IMR-90 (cell line): ENCODE data around the gene RADIL. TPM values are rescaled to one million over a fixed set of nuclear protein-coding genes. Genes with fewer than 3 reads are reported as not detected.

Source experiments
- ATAC-seq: fragments of 200-7000 bp; cut with Tn5 transposase; 2 replicates; pipeline ENCODE4 v1.9.1; 2020; ENCODE audit warnings: low read depth, mild to moderate bottlenecking, moderate library complexity
- BruUV-seq: library from RNA; stranded (reverse); fragments of 400-500 nt; replicated peaks from 2 replicates; lab custom pipeline; 2021; lab: Mats Ljungman, UMichigan
- CTCF ChIA-PET: fragments of 300-600 bp; formaldehyde crosslinking; extraction: SDS; loops from one replicate; lab custom pipeline; 2021; ENCODE audit warnings: antibody characterized with exemption; lab: Yijun Ruan, JAX
- POLR2A ChIA-PET: fragments of 300-600 bp; sonication (Branson Sonifier 250); formaldehyde crosslinking; loops from one replicate; lab custom pipeline; 2022; ENCODE audit warnings: antibody characterized with exemption; ENCODE audit not compliant: unreplicated experiment; lab: Charles Lee
- DNase-seq: peaks from one replicate; pipeline ENCODE4 v3.0.0; 2013
- H2AFZ ChIP-seq: replicated peaks from 2 replicates; pipeline ENCODE3; 2013; ENCODE audit warnings: low read length, mild to moderate bottlenecking; ENCODE audit not compliant: poor library complexity
- H2AK5ac ChIP-seq: 2 replicates; pipeline ENCODE4 v1.6.1; 2013; ENCODE audit warnings: low read depth, low read length, inconsistent platforms
- H2AK9ac ChIP-seq: replicated peaks from 2 replicates; pipeline ENCODE3; 2013; ENCODE audit warnings: mild to moderate bottlenecking, low read depth, low read length, moderate library complexity; ENCODE audit not compliant: poor library complexity
- H2BK120ac ChIP-seq: 2 replicates; pipeline ENCODE4 v1.6.1; 2013; ENCODE audit warnings: low read depth, low read length, inconsistent platforms
- H2BK15ac ChIP-seq: 3 replicates; pipeline ENCODE4 v1.6.1; 2013; ENCODE audit warnings: low read depth, low read length, inconsistent platforms
- H2BK20ac ChIP-seq: 2 replicates; pipeline ENCODE4 v1.6.1; 2013; ENCODE audit warnings: low read depth, mild to moderate bottlenecking, inconsistent platforms, low read length, moderate library complexity
- H2BK5ac ChIP-seq: 2 replicates; pipeline ENCODE4 v1.6.1; 2013; ENCODE audit warnings: mild to moderate bottlenecking, low read depth, low read length, inconsistent platforms; ENCODE audit not compliant: poor library complexity, severe bottlenecking
- H3K14ac ChIP-seq: replicated peaks from 2 replicates; pipeline ENCODE4 v1.6.1; 2013; ENCODE audit warnings: low read depth, low read length, inconsistent platforms
- H3K18ac ChIP-seq: 2 replicates; pipeline ENCODE4 v1.6.1; 2013; ENCODE audit warnings: low read depth, low read length, control low read depth
- H3K23ac ChIP-seq: 2 replicates; pipeline ENCODE4 v1.6.1; 2013; ENCODE audit warnings: low read depth, low read length, inconsistent platforms
- H3K27ac ChIP-seq: 2 replicates; pipeline ENCODE4 v1.5.1; 2013; ENCODE audit warnings: mild to moderate bottlenecking, control low read depth, low read length; ENCODE audit not compliant: insufficient read depth
- H3K27me3 ChIP-seq: 2 replicates; pipeline ENCODE4 v1.6.1; 2013; ENCODE audit warnings: low read length; ENCODE audit not compliant: control insufficient read depth, insufficient read depth
- H3K36me3 ChIP-seq: 2 replicates; pipeline ENCODE4 v1.6.1; 2013; ENCODE audit warnings: low read length, mixed read lengths; ENCODE audit not compliant: control insufficient read depth, insufficient read depth
- H3K4ac ChIP-seq: 2 replicates; pipeline ENCODE4 v1.6.1; 2013; ENCODE audit warnings: low read depth, low read length, inconsistent platforms
- H3K4me1 ChIP-seq: 2 replicates; pipeline ENCODE4 v1.6.1; 2013; ENCODE audit warnings: low read length, mixed read lengths; ENCODE audit not compliant: control insufficient read depth, insufficient read depth
- H3K4me2 ChIP-seq: 2 replicates; pipeline ENCODE4 v1.6.1; 2013; ENCODE audit warnings: low read depth, mild to moderate bottlenecking, control low read depth, low read length, moderate library complexity
- H3K4me3 ChIP-seq: 2 replicates; pipeline ENCODE4 v1.5.1; 2013; ENCODE audit warnings: low read depth, mild to moderate bottlenecking, control low read depth, low read length, moderate library complexity; ENCODE audit not compliant: insufficient read depth
- H3K56ac ChIP-seq: 2 replicates; pipeline ENCODE4 v1.6.1; 2013; ENCODE audit warnings: low read length, inconsistent platforms; ENCODE audit not compliant: insufficient read depth; ENCODE audit errors: extremely low read depth
- H3K79me1 ChIP-seq, 2 experiments: 2 replicates each; pipeline ENCODE4 v1.6.1; 2013; ENCODE audit warnings: low read length in 2 of 2, inconsistent platforms in 1 of 2, low read depth in 1 of 2
- H3K9ac ChIP-seq: 2 replicates; pipeline ENCODE4 v1.6.1; 2013; ENCODE audit warnings: low read depth, low read length, control low read depth
- H3K9me1 ChIP-seq: 2 replicates; pipeline ENCODE4 v1.6.1; 2013; ENCODE audit warnings: low read length, inconsistent platforms; ENCODE audit not compliant: insufficient read depth
- H3K9me3 ChIP-seq: 2 replicates; pipeline ENCODE4 v1.6.1; 2013; ENCODE audit warnings: low read length; ENCODE audit not compliant: control insufficient read depth, insufficient read depth
- H4K20me1 ChIP-seq: 2 replicates; pipeline ENCODE4 v1.6.1; 2013; ENCODE audit warnings: low read length, inconsistent platforms; ENCODE audit not compliant: insufficient read depth
- H4K5ac ChIP-seq: 2 replicates; pipeline ENCODE4 v1.6.1; 2013; ENCODE audit warnings: mild to moderate bottlenecking, low read depth, low read length, control low read depth
- H4K8ac ChIP-seq, 2 experiments: 2 replicates each; pipeline ENCODE4 v1.6.1; 2013; ENCODE audit warnings: low read depth in 2 of 2, low read length in 2 of 2, control low read depth in 1 of 2, inconsistent platforms in 1 of 2
- H4K91ac ChIP-seq: 2 replicates; pipeline ENCODE4 v1.6.1; 2013; ENCODE audit warnings: low read depth, low read length, inconsistent platforms; ENCODE audit not compliant: insufficient read depth
- BHLHE40 ChIP-seq: fragments of 150-350 bp; IDR thresholded peaks from 2 replicates; pipeline ENCODE4 v1.6.1; 2016; ENCODE audit warnings: mild to moderate bottlenecking, low read depth, low read length
- CEBPB ChIP-seq: IDR thresholded peaks from 2 replicates; pipeline ENCODE4 v1.6.1; 2012; ENCODE audit warnings: low read depth, low read length, improper control_type of control experiment
- CHD1 ChIP-seq: IDR thresholded peaks from 2 replicates; pipeline ENCODE4 v1.6.1; 2012; ENCODE audit warnings: low read depth, low read length, improper control_type of control experiment
- FOS ChIP-seq: fragments of 150-350 bp; IDR thresholded peaks from 2 replicates; pipeline ENCODE4 v1.6.1; 2016; ENCODE audit warnings: low read depth, low read length
- MAFK ChIP-seq: IDR thresholded peaks from 2 replicates; pipeline ENCODE4 v1.6.1; 2012; ENCODE audit warnings: low read depth, low read length, improper control_type of control experiment
- MXI1 ChIP-seq: IDR thresholded peaks from 2 replicates; pipeline ENCODE4 v1.6.1; 2012; ENCODE audit warnings: low read depth, mild to moderate bottlenecking, low read length, moderate library complexity, borderline replicate concordance
- NFE2L2 ChIP-seq: fragments of 150-350 bp; IDR thresholded peaks from 2 replicates; pipeline ENCODE4 v1.6.1; 2016; ENCODE audit warnings: low read depth, mild to moderate bottlenecking, low read length
- POLR2A ChIP-seq: IDR thresholded peaks from 2 replicates; pipeline ENCODE4 v1.6.1; 2012; ENCODE audit warnings: mild to moderate bottlenecking, low read depth, low read length
- RAD21 ChIP-seq: IDR thresholded peaks from 2 replicates; pipeline ENCODE4 v1.6.1; 2012; ENCODE audit warnings: low read length, improper control_type of control experiment
- RCOR1 ChIP-seq: IDR thresholded peaks from 2 replicates; pipeline ENCODE4 v1.6.1; 2012; ENCODE audit warnings: mild to moderate bottlenecking, low read length, improper control_type of control experiment; ENCODE audit not compliant: insufficient replicate concordance
- SMC3 ChIP-seq: fragments of 150-350 bp; IDR thresholded peaks from 2 replicates; pipeline ENCODE4 v1.6.1; 2016; ENCODE audit warnings: low read depth, mild to moderate bottlenecking, antibody characterized with exemption, low read length, moderate library complexity
- USF2 ChIP-seq: fragments of 150-350 bp; IDR thresholded peaks from 2 replicates; pipeline ENCODE4 v1.6.1; 2017; ENCODE audit warnings: mild to moderate bottlenecking, antibody characterized with exemption, low read length, low read depth
- WGBS, 2 experiments: methylation state at CpG; one replicate each; pipeline versions ENCODE4 v1.1.5 to v1.1.7; 2013; ENCODE audit warnings: missing lambda C conversion rate in 2 of 2; ENCODE audit not compliant: insufficient read length in 1 of 2; ENCODE audit errors: extremely low coverage in 2 of 2; 5-methylcytosine and 5-hydroxymethylcytosine counted together
- dilution Hi-C: fragments of 300-500 bp; cut with HindIII; formaldehyde crosslinking; loops from one replicate; pipeline ENCODE4 v1.14.3; 2018; ENCODE audit warnings: low sequenced_read_pairs; ENCODE audit not compliant: unreplicated experiment
- in situ Hi-C: fragments of 300-500 bp; cut with MboI; formaldehyde crosslinking; loops from 3 replicates; pipeline ENCODE4 v1.14.3; 2019; ENCODE audit warnings: low sequenced_read_pairs, inconsistent platforms, mixed read lengths
- intact Hi-C: fragments of 100-400 bp; cut with micrococcal nuclease; formaldehyde crosslinking; loops from 2 replicates; pipeline ENCODE4 v1.10.0; 2022
- polyA plus RNA-seq, 3 experiments: library from polyadenylated mRNA; depleted of rRNA; stranded (reverse); fragments of >200 nt; gene quantifications; 2 replicates each; pipeline ENCODE4 v1.2.3, GENCODE V29; 2012; ENCODE audit warnings: low replicate concordance in 1 of 3
- total RNA-seq: library from RNA; depleted of rRNA; stranded (reverse); fragments of >200 nt; gene quantifications from 2 replicates; pipeline ENCODE4 v1.2.3, GENCODE V29; 2012
- TF ChIP-seq, protein P1 (sequence below): conservative IDR thresholded peaks from 2 replicates; pipeline ENCODE4 v1.5.1; 2012; ENCODE audit warnings: mild to moderate bottlenecking, low read depth, low read length, improper control_type of control experiment

The RADIL gene
- total and polyA plus RNA-seq, 2 of the 4 experiments (the other 2 are of a cell fraction), result 0.18 to 0.48 TPM

DNA sequence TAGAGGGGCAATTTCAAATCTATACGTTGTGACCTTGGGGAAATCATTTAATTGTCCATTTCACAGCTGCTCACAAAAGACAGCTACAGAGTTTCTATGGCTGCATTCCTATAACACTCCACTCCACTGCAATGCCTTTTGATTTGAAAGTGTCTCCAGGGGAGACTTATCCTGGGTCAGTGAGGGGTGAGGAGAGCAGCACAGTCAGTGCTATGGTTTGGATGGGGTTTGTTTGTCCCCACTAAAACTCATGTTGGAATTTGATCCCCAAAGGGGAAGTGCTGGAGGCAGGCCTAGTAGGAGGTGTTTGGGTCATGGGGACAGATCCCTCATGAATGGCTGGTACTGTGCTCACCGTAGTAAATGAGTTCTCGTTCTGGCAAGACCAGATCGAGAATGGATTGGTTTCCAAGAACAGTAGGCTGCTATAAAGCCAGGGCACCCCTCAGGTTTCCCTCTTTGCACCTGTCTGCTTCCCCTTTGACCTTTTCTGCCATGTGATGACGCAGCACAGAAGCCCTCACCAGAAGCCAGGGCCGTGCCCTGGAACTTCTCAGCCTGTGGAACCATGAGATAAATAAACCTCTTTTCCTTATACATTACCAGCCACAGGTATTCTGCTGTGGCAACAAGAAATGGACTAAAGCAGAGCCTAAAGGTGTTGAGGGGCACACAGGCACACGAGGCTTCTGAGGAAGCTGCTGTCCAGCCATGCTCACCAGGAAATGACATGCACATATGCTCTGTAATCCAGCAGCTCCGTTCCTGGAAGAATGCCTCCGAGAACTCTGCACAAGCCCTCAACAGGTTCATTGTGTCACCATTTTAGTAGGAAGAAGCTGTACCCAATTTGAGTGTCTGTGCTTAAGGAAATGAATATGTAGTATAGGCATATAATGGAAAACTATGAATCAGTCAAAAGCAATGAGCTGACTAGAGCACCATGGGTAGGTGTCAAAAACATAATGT, 16.7 kb downstream of the RADIL start (continued):
- TF ChIP-seq USF2 (no peak), BHLHE40 (no peak)

GRCh38 chr7:4862156-4862555, 21.4 kb downstream of the RADIL start:
- in situ Hi-C loops, result no loop called here
- Histone ChIP-seq H3K27ac (no peak overlapping the region), H3K18ac (no peak overlapping the region), H3K79me1 (no peaks in the 10 kb centered on the region), H2BK5ac (no peak overlapping the region), H3K9me1 (no peaks in the 10 kb centered on the region), H2AK5ac (no peak overlapping the region), H3K27me3 (peaks cover 7% of the 10 kb centered on the region), H3K14ac (no peak overlapping the region), H2AK9ac (no peak overlapping the region), H3K56ac (no peak overlapping the region), H4K5ac (no peak overlapping the region), H3K4ac (no peak overlapping the region), H3K9me3 (peaks cover 4% of the 10 kb centered on the region; the same call in 1 of the 2 replicates), H2BK20ac (no peak overlapping the region), H2BK120ac (no peak overlapping the region), H3K23ac (no peak overlapping the region), H3K4me3 (no peak overlapping the region), H3K4me2 (no peak overlapping the region), H4K91ac (no peak overlapping the region), H3K4me1 (no peaks in the 10 kb centered on the region), H3K36me3 (no peaks in the 10 kb centered on the region), H4K20me1 (no peaks in the 10 kb centered on the region), H4K8ac (no peak overlapping the region), H3K9ac (no peak overlapping the region), H2AFZ (no peak overlapping the region), H2BK15ac (no peak overlapping the region)
- DNase-seq, result no peak
- POLR2A ChIA-PET, result no interaction called here
- CTCF ChIA-PET, result no interaction called here
- intact Hi-C loops, result no loop called here
- WGBS, 2 experiments, result 67% methylated on average over 1 of the region's 14 CpGs; no CpG with 5 or more reads in 1 of the 2 experiments
- ATAC-seq, result no peak
- dilution Hi-C loops, result no loop called here
- BruUV-seq, result no TSS peak
- TF ChIP-seq SMC3 (no peak), BHLHE40 (no peak), RAD21 (no peak), POLR2A (no peak), CEBPB (no peak), RCOR1 (no peak), NFE2L2 (no peak), USF2 (no peak), MAFK (no peak), MXI1 (no peak), CHD1 (no peak), FOS (no peak)
- TF ChIP-seq, protein P1, sequence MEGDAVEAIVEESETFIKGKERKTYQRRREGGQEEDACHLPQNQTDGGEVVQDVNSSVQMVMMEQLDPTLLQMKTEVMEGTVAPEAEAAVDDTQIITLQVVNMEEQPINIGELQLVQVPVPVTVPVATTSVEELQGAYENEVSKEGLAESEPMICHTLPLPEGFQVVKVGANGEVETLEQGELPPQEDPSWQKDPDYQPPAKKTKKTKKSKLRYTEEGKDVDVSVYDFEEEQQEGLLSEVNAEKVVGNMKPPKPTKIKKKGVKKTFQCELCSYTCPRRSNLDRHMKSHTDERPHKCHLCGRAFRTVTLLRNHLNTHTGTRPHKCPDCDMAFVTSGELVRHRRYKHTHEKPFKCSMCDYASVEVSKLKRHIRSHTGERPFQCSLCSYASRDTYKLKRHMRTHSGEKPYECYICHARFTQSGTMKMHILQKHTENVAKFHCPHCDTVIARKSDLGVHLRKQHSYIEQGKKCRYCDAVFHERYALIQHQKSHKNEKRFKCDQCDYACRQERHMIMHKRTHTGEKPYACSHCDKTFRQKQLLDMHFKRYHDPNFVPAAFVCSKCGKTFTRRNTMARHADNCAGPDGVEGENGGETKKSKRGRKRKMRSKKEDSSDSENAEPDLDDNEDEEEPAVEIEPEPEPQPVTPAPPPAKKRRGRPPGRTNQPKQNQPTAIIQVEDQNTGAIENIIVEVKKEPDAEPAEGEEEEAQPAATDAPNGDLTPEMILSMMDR, result no peak
